Stomach (tissue), 9 donors: ENCODE measurements around the gene KPNA4. TPM values are rescaled to one million over a fixed set of nuclear protein-coding genes. Genes with fewer than 3 reads are reported as not detected.
A peak's percentile ranks its signal among the peaks of the same experiment; 100 is the strongest.

Experiments
- DNase-seq, 2 donors: peaks; one replicate each; pipeline versions ENCODE4 v3.0.0 to v3.0.0-alpha.2; 2013 to 2019
- H3K27ac ChIP-seq, 5 donors: fragments of 200-600 bp in 4 of 5; sonication (generic) in 4 of 5; one replicate each; pipeline ENCODE4 v1.5.1; 2013 to 2019; ENCODE audit warnings: mild to moderate bottlenecking in 1 of 5, moderate library complexity in 1 of 5
- H3K27me3 ChIP-seq, 3 donors: fragments of 200-600 bp; sonication (generic); one replicate each; pipeline ENCODE4 v1.5.1; 2017 to 2019; ENCODE audit warnings: mixed run types in 1 of 3
- H3K36me3 ChIP-seq, 4 donors: fragments of 200-600 bp; sonication (generic); 1 replicate in 3 of 4; 2 replicates in 1 of 4; pipeline ENCODE4 v1.5.1; 2016 to 2019
- H3K4me1 ChIP-seq, 4 donors: fragments of 200-600 bp; sonication (generic); one replicate each; pipeline ENCODE4 v1.5.1; 2016 to 2019
- H3K4me3 ChIP-seq, 4 donors: fragments of 200-600 bp; sonication (generic) in 3 of 4; one replicate each; pipeline ENCODE4 v1.5.1; 2016 to 2019; ENCODE audit warnings: mild to moderate bottlenecking in 1 of 4
- H3K9me3 ChIP-seq, 4 donors: fragments of 200-600 bp; sonication (generic); one replicate each; pipeline ENCODE4 v1.5.1; 2016 to 2019
- EP300 ChIP-seq: sonication (generic); formaldehyde crosslinking; IDR thresholded peaks from one replicate; pipeline ENCODE4 v1.6.1; 2017; ENCODE audit warnings: antibody characterized with exemption
- POLR2A ChIP-seq, 4 donors: fragments of 450-650 bp; IDR thresholded peaks; one replicate each; pipeline ENCODE4 v1.6.1; 2016; ENCODE audit warnings: antibody characterized with exemption in 4 of 4, control low read depth in 2 of 4, mild to moderate bottlenecking in 1 of 4, moderate library complexity in 1 of 4
- POLR2AphosphoS5 ChIP-seq, 3 donors: sonication (generic); formaldehyde crosslinking; IDR thresholded peaks; one replicate each; pipeline ENCODE4 v1.6.1; 2016; ENCODE audit warnings: antibody characterized with exemption in 3 of 3
- WGBS, 5 donors: extraction: QIAGEN DNeasy Blood & Tissue Kit in 3 of 5; methylation state at CpG; one replicate each; pipeline versions ENCODE4 v1.1.5 to v1.1.7; 2013 to 2018; 5-methylcytosine and 5-hydroxymethylcytosine counted together
- intact Hi-C: fragments of 100-400 bp; cut with DNase I; formaldehyde crosslinking; loops from one replicate; pipeline ENCODE4 v1.15.1; 2023; ENCODE audit warnings: low total_unique reads
- polyA plus RNA-seq, 3 donors: library from polyadenylated mRNA; stranded (reverse); fragments of 200-250 nt; gene quantifications; one replicate each; pipeline ENCODE4 v1.2.3, GENCODE V29; 2013
- total RNA-seq, 5 donors: library from RNA; depleted of rRNA; stranded (reverse); fragments of >200 nt; gene quantifications; one replicate each; pipeline versions ENCODE4 v1.1.0 to v1.2.3, GENCODE V29; 2014 to 2016
- TF ChIP-seq, protein P1 (sequence below), 7 experiments: fragments of 450-650 bp in 4 of 7; fragments of 200-600 bp in 3 of 7; sonication (generic) in 3 of 7; IDR thresholded peaks; one replicate each; pipeline ENCODE4 v1.5.1; 2016 to 2019; ENCODE audit warnings: antibody characterized with exemption in 7 of 7, control low read depth in 2 of 7, mild to moderate bottlenecking in 1 of 7
- donor health status: healthy with polysubstance abuse.
- donor health status: Bipolar disorder and iron deficiency.
- donor health status: healthy.

KPNA4 gene
- total and polyA plus RNA-seq, 8 donors: 3.8 to 41.7 (median 16.1) TPM

GRCh38 chr3:160586679-160587078, 21.3 kb upstream of the KPNA4 start:
- Histone ChIP-seq H3K4me3 (no peak overlapping the region), H3K36me3 (no peaks in the 10 kb centered on the region), H3K9me3 (peaks cover 0 to 30% (median 2%) of the 10 kb centered on the region in 4 donors), H3K27ac (no peak overlapping the region), H3K27me3 (no peaks in the 10 kb centered on the region), H3K4me1 (no peaks in the 10 kb centered on the region)
- intact Hi-C loops: no loop called here
- no peak for DNase-seq
- WGBS, 5 donors: 71 to 96% (median 81%) methylated on average over 3 of the region's 3 CpGs
- no peak for TF ChIP-seq POLR2A (IDR thresholded peaks at IDR 0.05)
- no peak for TF ChIP-seq POLR2AphosphoS5 (IDR thresholded peaks at IDR 0.05)
- TF ChIP-seq, protein P1, sequence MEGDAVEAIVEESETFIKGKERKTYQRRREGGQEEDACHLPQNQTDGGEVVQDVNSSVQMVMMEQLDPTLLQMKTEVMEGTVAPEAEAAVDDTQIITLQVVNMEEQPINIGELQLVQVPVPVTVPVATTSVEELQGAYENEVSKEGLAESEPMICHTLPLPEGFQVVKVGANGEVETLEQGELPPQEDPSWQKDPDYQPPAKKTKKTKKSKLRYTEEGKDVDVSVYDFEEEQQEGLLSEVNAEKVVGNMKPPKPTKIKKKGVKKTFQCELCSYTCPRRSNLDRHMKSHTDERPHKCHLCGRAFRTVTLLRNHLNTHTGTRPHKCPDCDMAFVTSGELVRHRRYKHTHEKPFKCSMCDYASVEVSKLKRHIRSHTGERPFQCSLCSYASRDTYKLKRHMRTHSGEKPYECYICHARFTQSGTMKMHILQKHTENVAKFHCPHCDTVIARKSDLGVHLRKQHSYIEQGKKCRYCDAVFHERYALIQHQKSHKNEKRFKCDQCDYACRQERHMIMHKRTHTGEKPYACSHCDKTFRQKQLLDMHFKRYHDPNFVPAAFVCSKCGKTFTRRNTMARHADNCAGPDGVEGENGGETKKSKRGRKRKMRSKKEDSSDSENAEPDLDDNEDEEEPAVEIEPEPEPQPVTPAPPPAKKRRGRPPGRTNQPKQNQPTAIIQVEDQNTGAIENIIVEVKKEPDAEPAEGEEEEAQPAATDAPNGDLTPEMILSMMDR (IDR thresholded peaks at IDR 0.05): no peak
- TF ChIP-seq EP300: no peak

DNA sequence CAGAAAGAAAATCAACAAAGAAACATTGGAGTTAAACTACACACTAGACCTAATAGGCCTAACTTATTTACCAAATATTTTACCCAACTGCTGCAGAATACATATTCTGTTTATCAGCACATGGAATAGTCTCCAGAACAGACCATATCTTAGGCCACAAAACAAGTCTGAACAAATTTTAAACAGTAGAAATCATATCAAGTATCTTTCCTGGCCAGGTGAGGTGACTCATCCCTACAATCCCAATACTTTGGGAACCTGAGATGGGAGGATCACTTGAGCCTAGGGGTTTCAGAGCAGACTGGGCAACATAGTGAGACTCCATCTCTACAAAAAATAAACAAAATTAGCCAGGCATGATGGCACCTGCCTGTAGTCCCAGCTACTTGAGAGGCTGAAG, 18.1 kb upstream of the KPNA4 start:
- no peaks in the 10 kb centered on the region for H3K4me1 ChIP-seq
- H3K36me3 ChIP-seq: no peaks in the 10 kb centered on the region
- no peak for DNase-seq
- no peaks in the 10 kb centered on the region for H3K27me3 ChIP-seq
- no peak overlapping the region for H3K4me3 ChIP-seq
- intact Hi-C loops: no loop called here
- peaks cover 0 to 23% (median 8%) of the 10 kb centered on the region in 4 donors for H3K9me3 ChIP-seq
- no peak for TF ChIP-seq EP300
- no peak for TF ChIP-seq POLR2AphosphoS5 (IDR thresholded peaks at IDR 0.05)
- TF ChIP-seq, protein P1 (IDR thresholded peaks at IDR 0.05): no peak
- no peak for TF ChIP-seq POLR2A (IDR thresholded peaks at IDR 0.05)
- no peak overlapping the region for H3K27ac ChIP-seq

- Histone ChIP-seq H3K27ac (no peak overlapping the region), H3K9me3 (peaks cover 0 to 12% (median 8%) of the 10 kb centered on the region in 4 donors), H3K27me3 (no peaks in the 10 kb centered on the region), H3K36me3 (no peaks in the 10 kb centered on the region), H3K4me1 (peaks cover 0 to 13% (median 0%) of the 10 kb centered on the region in 4 donors), H3K4me3 (no peak overlapping the region)
- no peak for DNase-seq
- intact Hi-C loops: no loop called here
- TF ChIP-seq POLR2AphosphoS5 (IDR thresholded peaks at IDR 0.05) (no peak), POLR2A (IDR thresholded peaks at IDR 0.05) (no peak), EP300 (no peak)
- TF ChIP-seq, protein P1 (IDR thresholded peaks at IDR 0.05): no peak
- WGBS, 5 donors: 95 to 100% (median 98%) methylated on average over 2 of the region's 2 CpGs
Observed at GRCh38 chr3:160580938-160581337, 15.6 kb upstream of the KPNA4 start.

- intact Hi-C loops: no loop called here
- Histone ChIP-seq H3K4me1 (peaks cover 0 to 13% (median 0%) of the 10 kb centered on the region in 4 donors), H3K27ac (no peak overlapping the region), H3K9me3 (peaks cover 0 to 9% (median 2%) of the 10 kb centered on the region in 4 donors), H3K36me3 (no peaks in the 10 kb centered on the region), H3K4me3 (no peak overlapping the region), H3K27me3 (no peaks in the 10 kb centered on the region)
- peak in 1 of 2 donors; percentile 30 for DNase-seq
- no peak for TF ChIP-seq POLR2AphosphoS5 (IDR thresholded peaks at IDR 0.05)
- TF ChIP-seq, protein P1 (IDR thresholded peaks at IDR 0.05): peak in 1 of 7 experiments; percentile 16
- WGBS, 5 donors: 16 to 34% (median 26%) methylated on average over 4 of the region's 4 CpGs
Observed at GRCh38 chr3:160577556-160578195, 12.3 kb upstream of the KPNA4 start.
